MM.1S (cell line): ENCODE data around the gene LIPT1.

Source experiments
- DNase-seq: peaks from one replicate; pipeline ENCODE4 v3.0.0-alpha.2; 2015
- H2AFZ ChIP-seq: fragments of 300-600 bp; sonication (generic); 2 replicates; pipeline ENCODE4 v1.6.0; 2016; ENCODE audit warnings: antibody characterized with exemption, low read length
- H3F3A ChIP-seq: fragments of 300-600 bp; sonication (generic); 2 replicates; pipeline ENCODE4 v1.6.1; 2016; ENCODE audit warnings: mild to moderate bottlenecking, antibody characterized with exemption, low read length, moderate library complexity, mixed read lengths; ENCODE audit not compliant: insufficient read depth
- H3K27ac ChIP-seq: fragments of 300-600 bp; sonication (generic); 2 replicates; pipeline ENCODE4 v1.5.1; 2016; ENCODE audit warnings: mild to moderate bottlenecking, low read length
- H3K27me3 ChIP-seq: fragments of 300-600 bp; sonication (generic); replicated peaks from 2 replicates; pipeline ENCODE4 v1.6.0; 2016; ENCODE audit warnings: low read length; ENCODE audit not compliant: insufficient read depth
- H3K36me3 ChIP-seq: fragments of 300-600 bp; sonication (generic); replicated peaks from 2 replicates; pipeline ENCODE4 v1.6.1; 2016; ENCODE audit warnings: mild to moderate bottlenecking, low read length, mixed read lengths; ENCODE audit not compliant: insufficient read depth
- H3K4me1 ChIP-seq: fragments of 300-600 bp; sonication (generic); 2 replicates; pipeline ENCODE4 v1.6.1; 2016; ENCODE audit warnings: low read length, mixed read lengths
- H3K4me2 ChIP-seq: fragments of 300-600 bp; sonication (generic); 2 replicates; pipeline ENCODE4 v1.6.0; 2016; ENCODE audit warnings: low read depth, low read length
- H3K4me3 ChIP-seq: fragments of 300-600 bp; sonication (generic); 2 replicates; pipeline ENCODE4 v1.5.1; 2016; ENCODE audit warnings: low read length, mixed read lengths
- H3K79me2 ChIP-seq: fragments of 300-600 bp; sonication (generic); 2 replicates; pipeline ENCODE4 v1.6.1; 2016; ENCODE audit warnings: mixed run types, low read length, mixed read lengths
- H3K9ac ChIP-seq: fragments of 300-600 bp; sonication (generic); 2 replicates; pipeline ENCODE4 v1.6.1; 2016; ENCODE audit warnings: low read length, mixed read lengths
- H3K9me2 ChIP-seq: fragments of 300-600 bp; sonication (generic); replicated peaks from 2 replicates; pipeline ENCODE4 v1.6.1; 2016; ENCODE audit warnings: mild to moderate bottlenecking, low read length, mixed read lengths; ENCODE audit not compliant: insufficient read depth
- H3K9me3 ChIP-seq: fragments of 300-600 bp; sonication (generic); replicated peaks from 2 replicates; pipeline ENCODE4 v1.6.1; 2016; ENCODE audit warnings: mild to moderate bottlenecking, low read length, mixed read lengths; ENCODE audit not compliant: insufficient read depth
- H4K20me1 ChIP-seq: fragments of 300-600 bp; sonication (generic); 2 replicates; pipeline ENCODE4 v1.6.1; 2016; ENCODE audit warnings: mild to moderate bottlenecking, low read length, moderate library complexity, mixed read lengths; ENCODE audit not compliant: insufficient read depth
- CTCF ChIP-seq: fragments of 300-600 bp; sonication (generic); IDR thresholded peaks from 2 replicates; pipeline ENCODE4 v1.5.1; 2016; ENCODE audit warnings: antibody characterized with exemption, low read length, mixed read lengths
- EZH2 ChIP-seq: fragments of 300-600 bp; sonication (generic); optimal IDR thresholded peaks from 2 replicates; pipeline ENCODE3; 2017; ENCODE audit warnings: low read depth, mild to moderate bottlenecking, antibody characterized with exemption, low read length, mixed read lengths
- EZH2phosphoT487 ChIP-seq: fragments of 300-600 bp; sonication (generic); IDR thresholded peaks from 2 replicates; pipeline ENCODE4 v1.6.1; 2018; ENCODE audit warnings: antibody characterized with exemption, low read length

LIPT1 gene

GRCh38 chr2:99154643-99155536 lies at the start of gene LIPT1, which contains the start of gene TSGA10:
LIPT1 (plus strand) TSS chr2:99154967; CDS start chr2:99161958, 6,991 bp downstream.
TSGA10 (minus strand) TSS chr2:99154942; CDS start chr2:99109439, 45,503 bp downstream.
- peak within 1 kb of the TSS; percentile 78 for H3K27ac ChIP-seq

GRCh38 chr2:99106913-99107312 lies 47.9 kb upstream of the LIPT1 start:
- no peaks in the 10 kb centered on the region for H3K27me3 ChIP-seq
- no peaks in the 10 kb centered on the region for H3K9me2 ChIP-seq
- H2AFZ ChIP-seq: no peak overlapping the region
- no peak for DNase-seq
- no peaks in the 10 kb centered on the region for H4K20me1 ChIP-seq
- H3K27ac ChIP-seq: no peak overlapping the region
- no peaks in the 10 kb centered on the region for H3K79me2 ChIP-seq
- no peaks in the 10 kb centered on the region for H3K4me1 ChIP-seq
- no peaks in the 10 kb centered on the region for H3K36me3 ChIP-seq
- no peak overlapping the region for H3K4me2 ChIP-seq
- H3F3A ChIP-seq: no peaks in the 10 kb centered on the region
- H3K4me3 ChIP-seq: no peak overlapping the region
- H3K9me3 ChIP-seq: no peaks in the 10 kb centered on the region
- no peak for TF ChIP-seq EZH2phosphoT487
- TF ChIP-seq CTCF: no peak
- TF ChIP-seq EZH2: no peak
- no peak overlapping the region for H3K9ac ChIP-seq

More at GRCh38 chr2:99154643-99155536, at the start of gene LIPT1, which contains the start of gene TSGA10:
- peak; percentile 97 for DNase-seq
- H2AFZ ChIP-seq: peak within 1 kb of the TSS; percentile 49
- H3K9me2 ChIP-seq: no peaks in the 10 kb centered on the region
- peak within 1 kb of the TSS; percentile 84 for H3K9ac ChIP-seq
- peaks cover 20% of the 10 kb centered on the region; the same call in 1 of the 2 replicates for H3K79me2 ChIP-seq
- H3K4me3 ChIP-seq: peak within 1 kb of the TSS; percentile 77
- peak within 1 kb of the TSS; percentile 96 for H3K4me2 ChIP-seq
- peaks cover 5% of the 10 kb centered on the region; the same call in 1 of the 2 replicates for H3F3A ChIP-seq
- no peaks in the 10 kb centered on the region for H3K36me3 ChIP-seq
- no peaks in the 10 kb centered on the region for H4K20me1 ChIP-seq
- peak; percentile 29 for TF ChIP-seq CTCF
- no peak for TF ChIP-seq EZH2
- H3K9me3 ChIP-seq: no peaks in the 10 kb centered on the region
- H3K27me3 ChIP-seq: no peaks in the 10 kb centered on the region
- H3K4me1 ChIP-seq: peaks cover 14% of the 10 kb centered on the region

GRCh38 chr2:99111236-99111635 lies 43.5 kb upstream of the LIPT1 start:
- H3K9ac ChIP-seq: no peak overlapping the region
- no peaks in the 10 kb centered on the region for H3K36me3 ChIP-seq
- H3K27ac ChIP-seq: no peak overlapping the region
- TF ChIP-seq CTCF: no peak
- TF ChIP-seq EZH2phosphoT487: no peak
- no peak for TF ChIP-seq EZH2
- no peak overlapping the region for H3K4me2 ChIP-seq
- no peaks in the 10 kb centered on the region for H3K27me3 ChIP-seq
- no peaks in the 10 kb centered on the region for H3F3A ChIP-seq
- no peaks in the 10 kb centered on the region for H3K79me2 ChIP-seq
- no peaks in the 10 kb centered on the region for H4K20me1 ChIP-seq
- no peak for DNase-seq
- no peaks in the 10 kb centered on the region for H3K9me3 ChIP-seq
- H2AFZ ChIP-seq: no peak overlapping the region
- no peaks in the 10 kb centered on the region for H3K4me1 ChIP-seq
- no peak overlapping the region for H3K4me3 ChIP-seq
- no peaks in the 10 kb centered on the region for H3K9me2 ChIP-seq
